ENCODE results near the gene ATP11C.

The ATP11C gene

DNA sequence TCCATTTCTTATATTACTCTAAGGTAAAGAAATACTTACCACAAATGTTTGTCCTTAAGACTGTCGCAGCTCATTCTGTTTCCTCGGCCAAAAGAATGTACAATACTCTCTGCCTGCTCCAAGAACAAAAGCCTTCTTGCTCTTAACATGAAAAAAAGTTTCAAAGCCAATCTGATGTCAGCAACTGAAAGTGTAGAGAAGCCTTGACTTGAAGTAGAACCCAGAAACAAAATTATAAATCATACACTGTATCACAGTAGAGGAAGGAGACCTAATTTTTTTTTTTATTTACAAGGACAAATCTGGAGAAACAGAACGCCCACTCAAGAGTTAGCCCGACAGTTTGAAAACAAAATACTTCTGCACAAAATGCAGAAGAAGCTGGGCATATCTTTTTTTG is 224.8 kb downstream of the ATP11C start, which contains the start of gene MCF2:
MCF2 (minus strand) TSS at position 101 of the 400 bp plus-strand sequence. CDS start 56,423 bp downstream, outside the sequence.
- H3K27me3 ChIP-seq (ENCODE audit: control insufficient read depth, insufficient read depth, low read length), result no peaks in the 10 kb centered on the region
- H3K4me2 ChIP-seq (ENCODE audit: low read length), result no peak within 1 kb of the TSS
- H3K9me3 ChIP-seq (ENCODE audit: control insufficient read depth, low read length), result no peaks in the 10 kb centered on the region
- TF ChIP-seq, protein P1, sequence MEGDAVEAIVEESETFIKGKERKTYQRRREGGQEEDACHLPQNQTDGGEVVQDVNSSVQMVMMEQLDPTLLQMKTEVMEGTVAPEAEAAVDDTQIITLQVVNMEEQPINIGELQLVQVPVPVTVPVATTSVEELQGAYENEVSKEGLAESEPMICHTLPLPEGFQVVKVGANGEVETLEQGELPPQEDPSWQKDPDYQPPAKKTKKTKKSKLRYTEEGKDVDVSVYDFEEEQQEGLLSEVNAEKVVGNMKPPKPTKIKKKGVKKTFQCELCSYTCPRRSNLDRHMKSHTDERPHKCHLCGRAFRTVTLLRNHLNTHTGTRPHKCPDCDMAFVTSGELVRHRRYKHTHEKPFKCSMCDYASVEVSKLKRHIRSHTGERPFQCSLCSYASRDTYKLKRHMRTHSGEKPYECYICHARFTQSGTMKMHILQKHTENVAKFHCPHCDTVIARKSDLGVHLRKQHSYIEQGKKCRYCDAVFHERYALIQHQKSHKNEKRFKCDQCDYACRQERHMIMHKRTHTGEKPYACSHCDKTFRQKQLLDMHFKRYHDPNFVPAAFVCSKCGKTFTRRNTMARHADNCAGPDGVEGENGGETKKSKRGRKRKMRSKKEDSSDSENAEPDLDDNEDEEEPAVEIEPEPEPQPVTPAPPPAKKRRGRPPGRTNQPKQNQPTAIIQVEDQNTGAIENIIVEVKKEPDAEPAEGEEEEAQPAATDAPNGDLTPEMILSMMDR (IDR thresholded peaks at IDR 0.05), result no peak
- H3K9ac ChIP-seq, result no peak within 1 kb of the TSS
- H3K36me3 ChIP-seq (ENCODE audit: control insufficient read depth, insufficient read depth, low read length), result no peaks in the 10 kb centered on the region
- no peak within 1 kb of the TSS for H2AFZ ChIP-seq
- no peak within 1 kb of the TSS for H3K27ac ChIP-seq
- no peak within 1 kb of the TSS for H3K4me3 ChIP-seq (ENCODE audit: low read depth, low read length)
- H3K79me2 ChIP-seq, result no peaks in the 10 kb centered on the region
- H3K4me1 ChIP-seq, result no peaks in the 10 kb centered on the region

DNA sequence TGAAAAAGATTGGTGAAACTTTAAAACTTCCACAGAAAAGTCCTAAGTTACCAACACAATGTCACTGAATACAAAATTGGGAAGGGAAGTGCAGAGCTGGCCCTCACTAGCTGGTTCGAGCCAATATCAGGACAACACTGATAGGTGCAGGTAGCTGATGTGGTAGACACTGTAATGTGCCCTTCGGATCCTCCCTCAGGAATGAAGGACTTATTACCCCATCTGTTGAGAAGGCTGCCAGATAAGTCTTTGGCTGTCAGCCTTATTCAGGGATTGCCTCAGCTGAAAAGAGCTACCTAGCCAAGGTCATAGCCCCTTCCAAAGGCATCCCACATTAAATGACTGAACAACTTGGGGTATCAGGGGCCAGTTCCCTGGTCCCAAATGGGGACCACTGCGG is 230.2 kb downstream of the ATP11C start:
- TF ChIP-seq, protein P1 (IDR thresholded peaks at IDR 0.05), result no peak
- Histone ChIP-seq H3K4me1 (no peaks in the 10 kb centered on the region), H3K27me3 (ENCODE audit: control insufficient read depth, insufficient read depth, low read length) (no peaks in the 10 kb centered on the region), H3K9ac (no peak overlapping the region), H2AFZ (no peak overlapping the region), H3K4me2 (ENCODE audit: low read length) (no peak overlapping the region), H3K79me2 (no peaks in the 10 kb centered on the region), H3K4me3 (ENCODE audit: low read depth, low read length) (no peak overlapping the region), H3K9me3 (ENCODE audit: control insufficient read depth, low read length) (no peaks in the 10 kb centered on the region), H3K27ac (no peak overlapping the region), H3K36me3 (ENCODE audit: control insufficient read depth, insufficient read depth, low read length) (no peaks in the 10 kb centered on the region)

DNA sequence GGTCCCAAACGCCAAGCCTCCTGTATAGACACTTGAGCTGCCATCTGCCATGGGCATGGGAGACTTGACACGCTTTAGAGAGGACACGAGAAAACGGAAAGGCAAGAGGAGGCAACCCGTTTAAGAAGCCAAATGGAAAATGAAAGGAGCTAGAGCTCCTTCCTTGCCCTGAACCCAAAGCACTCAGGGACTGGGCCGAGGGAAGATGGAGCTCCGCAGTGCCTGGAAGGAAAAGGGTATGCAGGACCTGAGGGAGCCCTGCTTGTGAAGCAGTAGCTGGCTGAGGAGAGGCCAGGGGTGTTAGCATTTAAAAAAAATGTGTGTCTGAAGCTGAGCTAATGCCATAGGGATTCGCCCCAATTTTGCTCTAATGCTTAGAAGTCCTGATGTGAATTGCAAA is 239.9 kb downstream of the ATP11C start:
- Histone ChIP-seq H3K27me3 (ENCODE audit: control insufficient read depth, insufficient read depth, low read length) (no peaks in the 10 kb centered on the region), H2AFZ (peak overlapping the region; percentile 66), H3K27ac (no peak overlapping the region), H3K4me2 (ENCODE audit: low read length) (peak overlapping the region; percentile 62), H3K4me3 (ENCODE audit: low read depth, low read length) (no peak overlapping the region), H3K9ac (no peak overlapping the region), H3K4me1 (no peaks in the 10 kb centered on the region), H3K9me3 (ENCODE audit: control insufficient read depth, low read length) (no peaks in the 10 kb centered on the region), H3K79me2 (no peaks in the 10 kb centered on the region), H3K36me3 (ENCODE audit: control insufficient read depth, insufficient read depth, low read length) (no peaks in the 10 kb centered on the region)
- TF ChIP-seq, protein P1 (IDR thresholded peaks at IDR 0.05), result no peak

DNA sequence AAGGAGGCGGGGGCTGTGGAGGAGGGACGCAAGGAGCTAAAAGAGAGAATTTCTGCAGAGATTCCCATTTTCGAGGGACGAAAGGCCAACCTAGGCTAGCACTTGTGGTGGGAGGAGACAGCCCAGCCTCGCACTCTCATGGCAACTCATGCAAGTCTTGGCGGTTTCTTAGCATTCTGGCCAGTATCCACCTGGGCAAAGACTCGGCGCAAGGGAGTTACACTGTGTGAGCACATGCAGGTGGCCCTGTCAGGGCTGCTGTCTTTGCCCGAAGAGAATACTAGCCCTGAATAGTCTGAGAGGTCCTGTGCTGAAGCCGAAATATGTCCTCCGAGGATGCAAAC is 240.4 kb downstream of the ATP11C start:
- Histone ChIP-seq H2AFZ (peak overlapping the region; percentile 66), H3K27me3 (ENCODE audit: control insufficient read depth, insufficient read depth, low read length) (no peaks in the 10 kb centered on the region), H3K4me2 (ENCODE audit: low read length) (peak overlapping the region; percentile 62), H3K27ac (no peak overlapping the region), H3K9me3 (ENCODE audit: control insufficient read depth, low read length) (no peaks in the 10 kb centered on the region), H3K4me3 (ENCODE audit: low read depth, low read length) (no peak overlapping the region), H3K9ac (no peak overlapping the region), H3K4me1 (no peaks in the 10 kb centered on the region), H3K36me3 (ENCODE audit: control insufficient read depth, insufficient read depth, low read length) (no peaks in the 10 kb centered on the region), H3K79me2 (no peaks in the 10 kb centered on the region)
- TF ChIP-seq, protein P1 (IDR thresholded peaks at IDR 0.05), result no peak

DNA sequence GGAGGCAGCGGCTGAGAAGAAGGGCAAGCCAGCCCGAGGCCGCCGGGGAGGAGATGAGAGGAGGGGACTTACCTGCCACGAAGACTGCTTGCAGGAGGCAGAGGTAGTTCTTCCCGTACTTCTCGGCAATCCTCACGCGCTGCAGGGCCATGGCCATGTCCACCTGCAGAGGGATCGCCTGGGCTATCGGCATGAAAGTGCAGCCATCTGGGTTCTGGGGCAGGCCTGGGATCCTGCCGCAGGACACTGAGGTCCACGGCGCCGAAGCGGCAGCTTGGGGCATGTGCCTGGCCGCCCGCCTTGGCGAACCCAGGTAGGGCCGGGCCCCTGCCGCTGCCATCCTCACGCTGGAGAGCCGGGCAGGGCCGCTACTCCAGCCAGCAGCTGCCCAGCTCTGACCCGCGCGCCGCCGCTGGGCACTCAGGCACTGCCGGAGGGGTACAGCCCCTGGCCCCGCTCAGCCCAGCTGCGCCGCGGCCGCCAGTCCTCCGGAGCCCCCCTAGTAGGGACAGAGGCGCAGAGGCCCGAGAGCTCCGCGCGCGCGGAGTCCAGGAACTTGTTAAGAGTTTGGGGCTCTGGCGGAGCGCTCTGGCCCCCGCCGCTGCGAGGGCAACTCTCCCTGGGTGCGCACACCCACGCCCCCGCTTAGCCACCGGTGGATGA is 240.9 kb downstream of the ATP11C start:
- TF ChIP-seq, protein P1 (IDR thresholded peaks at IDR 0.05), result no peak
- Histone ChIP-seq H3K27ac (no peak overlapping the region), H2AFZ (peak overlapping the region; percentile 66), H3K4me1 (no peaks in the 10 kb centered on the region), H3K36me3 (ENCODE audit: control insufficient read depth, insufficient read depth, low read length) (no peaks in the 10 kb centered on the region), H3K9ac (no peak overlapping the region), H3K9me3 (ENCODE audit: control insufficient read depth, low read length) (no peaks in the 10 kb centered on the region), H3K4me3 (ENCODE audit: low read depth, low read length) (peak overlapping the region; percentile 37), H3K4me2 (ENCODE audit: low read length) (peak overlapping the region; percentile 62), H3K79me2 (no peaks in the 10 kb centered on the region), H3K27me3 (ENCODE audit: control insufficient read depth, insufficient read depth, low read length) (no peaks in the 10 kb centered on the region)
